Stimulated activated CD8-positive, alpha-beta memory T cell treated with anti-CD3 and anti-CD28 coated beads, Interleukin-15, amount 100 ng/mL, for 4 hours (primary cell): ENCODE data around the gene UBXN6.

Source experiments
- DNase-seq, 2 donors: peaks; one replicate each; pipeline ENCODE4 v3.0.0-alpha.2; 2020; ENCODE audit warnings: low read depth in 2 of 2

The UBXN6 gene

GRCh38 chr19:4403005-4403761 is 54.4 kb downstream of the UBXN6 start:
- DNase-seq = no peak

DNA sequence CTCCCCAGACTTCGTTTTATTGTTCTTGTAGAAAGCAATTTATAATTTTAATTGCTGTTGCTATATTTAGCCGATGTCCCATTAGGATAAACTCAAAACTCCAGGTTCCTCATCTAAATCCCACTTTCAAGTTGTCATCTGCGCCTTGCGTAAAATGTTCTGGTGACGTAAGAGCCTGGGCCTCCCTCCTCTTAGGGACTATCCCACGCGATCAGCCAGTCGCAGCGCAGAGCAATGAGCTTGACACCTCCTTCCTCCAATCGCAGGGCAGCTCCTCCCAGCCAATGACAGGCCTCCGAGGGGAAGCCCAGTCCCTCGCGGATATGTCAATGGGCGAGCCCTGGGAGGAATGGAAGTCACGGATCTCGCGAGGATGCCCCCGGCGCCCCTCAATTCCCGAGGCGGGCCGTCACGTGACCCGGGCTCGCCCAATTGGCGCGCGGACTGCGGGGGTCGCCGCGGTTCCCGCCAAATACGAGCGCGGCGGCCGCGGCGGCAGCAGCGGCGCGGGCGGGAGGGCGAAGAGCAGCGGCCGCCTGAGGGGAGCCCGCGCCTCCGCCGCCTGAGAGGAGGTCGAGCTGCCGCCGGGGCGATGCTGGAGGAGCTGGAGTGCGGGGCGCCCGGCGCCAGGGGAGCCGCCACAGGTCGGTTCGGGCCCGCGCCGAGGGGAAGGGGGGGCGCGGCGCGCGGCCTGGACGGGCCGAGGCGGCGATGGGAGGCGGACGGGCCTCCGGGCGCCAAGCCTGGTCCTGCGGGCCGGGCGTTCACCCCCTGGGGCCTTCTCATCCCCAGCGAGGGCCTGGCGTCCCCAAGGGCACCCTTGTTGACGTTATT is 55.2 kb downstream of the UBXN6 start, which contains the start of gene CHAF1A:
CHAF1A (plus strand) TSS at position 470 of the 834 bp plus-strand sequence; CDS start at position 593, 123 bp downstream.
- DNase-seq = peak; percentile 98 to 99

GRCh38 chr19:4401769-4402170 is 55.8 kb downstream of the UBXN6 start:
- no peak for DNase-seq

GRCh38 chr19:4400135-4400936 is 57.3 kb downstream of the UBXN6 start, which contains the start of gene SH3GL1:
SH3GL1 (minus strand) TSS chr19:4400547; CDS start chr19:4400368, 179 bp downstream.
- peak; percentile 81 to 83 for DNase-seq

- DNase-seq = no peak
These were observed 57.8 kb downstream of the UBXN6 start for GRCh38 chr19:4399812-4400134.

DNA sequence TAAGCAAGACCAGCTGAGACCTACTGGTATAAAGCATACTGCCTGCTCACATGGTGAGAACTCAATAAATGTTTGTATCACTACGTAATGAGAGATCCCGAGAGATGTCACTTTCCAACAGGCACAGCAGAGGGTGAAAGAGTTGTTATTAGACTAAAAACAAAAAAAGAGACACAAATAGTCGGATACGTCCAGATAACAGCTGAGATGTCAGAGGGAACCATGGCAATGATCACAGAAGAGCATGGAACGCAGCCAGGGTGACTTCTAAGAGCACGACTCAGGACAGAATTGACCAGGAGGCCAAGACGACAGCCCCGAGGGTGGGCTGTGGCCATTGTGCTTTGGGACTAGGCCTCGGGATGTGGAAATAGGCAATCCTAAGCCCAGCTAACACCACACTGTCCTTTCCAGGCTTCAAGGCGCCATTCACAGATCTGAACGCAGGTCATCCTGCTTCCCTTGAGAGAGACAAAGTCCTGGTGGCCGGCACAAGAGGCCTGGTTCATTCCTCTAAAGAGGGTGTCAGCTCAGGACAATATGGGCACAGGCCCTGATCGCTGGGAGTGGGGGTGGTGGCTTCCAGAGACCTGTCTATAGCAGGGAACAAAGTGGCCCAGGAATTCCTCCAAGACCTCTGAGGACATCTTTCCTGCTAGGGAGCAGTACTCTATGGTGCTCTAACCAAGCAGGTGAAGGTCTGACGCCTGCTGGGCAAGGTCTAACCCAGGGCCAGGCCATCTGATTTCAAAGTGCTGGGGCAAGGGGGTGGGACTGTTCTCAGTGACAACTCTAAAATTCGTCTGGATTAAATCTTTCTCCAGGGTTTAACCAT is 60.4 kb downstream of the UBXN6 start:
- DNase-seq = no peak
